MM.1S (cell line): Measurements from ENCODE around the gene SLC48A1.

Experiments used
- CTCF ChIP-seq: fragments of 300-600 bp; sonication (generic); IDR thresholded peaks from 2 replicates; pipeline ENCODE4 v1.5.1; 2016; ENCODE audit warnings: antibody characterized with exemption, low read length, mixed read lengths
- EZH2 ChIP-seq: fragments of 300-600 bp; sonication (generic); optimal IDR thresholded peaks from 2 replicates; pipeline ENCODE3; 2017; ENCODE audit warnings: low read depth, mild to moderate bottlenecking, antibody characterized with exemption, low read length, mixed read lengths

DNA sequence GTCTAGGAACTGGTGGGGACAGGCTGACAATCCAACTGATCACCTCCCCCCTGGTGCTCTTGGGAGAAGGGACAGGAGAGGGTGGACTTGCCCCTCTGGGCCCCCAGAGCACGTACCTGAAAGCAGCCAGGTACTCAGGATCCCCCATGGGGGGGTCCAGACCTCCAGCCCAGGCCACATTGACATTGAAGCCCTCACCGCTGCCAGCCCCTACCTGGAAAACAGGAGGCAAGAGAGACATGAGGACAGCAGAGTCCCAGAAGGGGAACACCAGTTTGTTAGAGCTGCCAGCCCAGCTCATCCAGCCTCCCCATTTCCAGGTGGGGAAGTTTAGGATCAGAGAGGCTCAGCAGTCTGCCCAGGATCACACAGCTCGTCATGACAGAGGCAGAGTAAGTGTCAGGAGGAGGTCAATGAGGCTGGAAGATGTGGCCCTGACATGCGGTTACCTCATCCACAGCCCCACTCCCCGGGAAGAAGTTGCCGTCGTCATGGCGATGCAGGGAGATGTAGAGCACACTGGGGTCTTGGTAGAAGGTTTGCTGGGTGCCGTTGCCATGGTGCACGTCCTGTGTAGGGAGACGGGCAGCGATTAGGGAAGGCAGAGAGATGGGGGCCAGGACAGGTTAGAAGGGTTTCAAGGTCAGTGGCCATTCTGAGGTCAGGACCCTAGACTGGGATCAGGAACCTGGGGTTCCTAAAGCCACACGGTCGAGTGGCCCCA lies 14.7 kb downstream of the SLC48A1 start:
- no peak for TF ChIP-seq CTCF
- TF ChIP-seq EZH2 = no peak
